Measurements from ENCODE around the gene GSTM5.

DNA sequence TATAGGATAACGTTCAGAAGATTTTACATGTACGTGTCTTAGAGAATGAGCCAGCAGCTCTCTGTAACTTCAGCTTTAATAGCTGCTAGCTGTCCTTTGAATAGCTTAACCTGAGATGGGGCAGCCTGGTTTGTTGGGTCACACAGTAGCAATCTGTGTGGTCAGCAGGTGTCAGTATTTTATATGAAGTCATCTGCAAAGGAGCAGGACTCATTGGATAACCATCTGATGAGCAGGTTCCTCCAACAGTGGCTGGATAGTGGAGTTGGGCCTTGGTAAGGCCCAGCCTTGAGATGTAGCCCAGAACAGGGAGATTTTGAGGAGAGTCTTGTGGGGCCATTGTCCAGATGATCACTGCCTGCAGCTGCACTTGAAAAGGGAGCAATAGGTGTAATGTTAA is 6.4 kb downstream of the GSTM5 start:
- no peak for TF ChIP-seq POLR2A (IDR thresholded peaks at IDR 0.05)
- TF ChIP-seq, protein P1, sequence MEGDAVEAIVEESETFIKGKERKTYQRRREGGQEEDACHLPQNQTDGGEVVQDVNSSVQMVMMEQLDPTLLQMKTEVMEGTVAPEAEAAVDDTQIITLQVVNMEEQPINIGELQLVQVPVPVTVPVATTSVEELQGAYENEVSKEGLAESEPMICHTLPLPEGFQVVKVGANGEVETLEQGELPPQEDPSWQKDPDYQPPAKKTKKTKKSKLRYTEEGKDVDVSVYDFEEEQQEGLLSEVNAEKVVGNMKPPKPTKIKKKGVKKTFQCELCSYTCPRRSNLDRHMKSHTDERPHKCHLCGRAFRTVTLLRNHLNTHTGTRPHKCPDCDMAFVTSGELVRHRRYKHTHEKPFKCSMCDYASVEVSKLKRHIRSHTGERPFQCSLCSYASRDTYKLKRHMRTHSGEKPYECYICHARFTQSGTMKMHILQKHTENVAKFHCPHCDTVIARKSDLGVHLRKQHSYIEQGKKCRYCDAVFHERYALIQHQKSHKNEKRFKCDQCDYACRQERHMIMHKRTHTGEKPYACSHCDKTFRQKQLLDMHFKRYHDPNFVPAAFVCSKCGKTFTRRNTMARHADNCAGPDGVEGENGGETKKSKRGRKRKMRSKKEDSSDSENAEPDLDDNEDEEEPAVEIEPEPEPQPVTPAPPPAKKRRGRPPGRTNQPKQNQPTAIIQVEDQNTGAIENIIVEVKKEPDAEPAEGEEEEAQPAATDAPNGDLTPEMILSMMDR (IDR thresholded peaks at IDR 0.05) = no peak

Measured in testis (tissue), 2 donors.